ENCODE data around the gene TUBGCP3. TPM values are rescaled to one million over a fixed set of nuclear protein-coding genes. Genes with fewer than 3 reads are reported as not detected.
A peak's percentile ranks its signal among the peaks of the same experiment; 100 is the strongest.

TUBGCP3 gene
- total RNA-seq, 6 donors from 2014 or later: 27.7 to 50.3 (median 34.9) TPM

- peaks cover 0 to 13% (median 5%) of the 10 kb centered on the region in 4 donors for H3K27me3 ChIP-seq
- no peaks in the 10 kb centered on the region for H3K4me1 ChIP-seq
- 82% methylated on average over 19 of the region's 19 CpGs; no CpG with 5 or more reads in 1 of the 2 donors for WGBS, 2 donors
- ATAC-seq (ENCODE audit: low FRiP score in 2 of 2) (no peak), DNase-seq (peak in 1 of 2 donors; percentile 11)
- no peak overlapping the region for H3K4me3 ChIP-seq
- peaks cover 0 to 8% (median 1%) of the 10 kb centered on the region in 4 donors for H3K9me3 ChIP-seq
- H3K27ac ChIP-seq: no peak overlapping the region
- TF ChIP-seq CTCF (IDR thresholded peaks at IDR 0.05): no peak
- no peak for TF ChIP-seq EP300 (IDR thresholded peaks at IDR 0.05)
- no peak for TF ChIP-seq POLR2A (IDR thresholded peaks at IDR 0.05)
- TF ChIP-seq POLR2AphosphoS5 (IDR thresholded peaks at IDR 0.05): no peak
- no peaks in the 10 kb centered on the region for H3K36me3 ChIP-seq
These were observed 146.1 kb downstream of the TUBGCP3 start for GRCh38 chr13:112441779-112442310.

- peaks cover 0 to 8% (median 1%) of the 10 kb centered on the region in 4 donors for H3K9me3 ChIP-seq
- no peak overlapping the region for H3K27ac ChIP-seq
- DNase-seq: peak in 1 of 2 donors; percentile 5
- ATAC-seq (ENCODE audit: low FRiP score in 2 of 2): no peak
- WGBS, 2 donors: 87 to 88% methylated on average over 17 of the region's 17 CpGs
- H3K4me3 ChIP-seq: no peak overlapping the region
- no peaks in the 10 kb centered on the region for H3K4me1 ChIP-seq
- TF ChIP-seq CTCF (IDR thresholded peaks at IDR 0.05) (no peak), POLR2A (IDR thresholded peaks at IDR 0.05) (no peak), EP300 (IDR thresholded peaks at IDR 0.05) (no peak), POLR2AphosphoS5 (IDR thresholded peaks at IDR 0.05) (no peak)
- no peaks in the 10 kb centered on the region for H3K36me3 ChIP-seq
- H3K27me3 ChIP-seq: peaks cover 0 to 13% (median 5%) of the 10 kb centered on the region in 4 donors
These were observed 146.7 kb downstream of the TUBGCP3 start for GRCh38 chr13:112441226-112441625.

- Histone ChIP-seq H3K4me1 (no peaks in the 10 kb centered on the region), H3K27ac (no peak overlapping the region), H3K36me3 (no peaks in the 10 kb centered on the region), H3K27me3 (peaks cover 0 to 8% (median 2%) of the 10 kb centered on the region in 4 donors), H3K9me3 (peaks cover 0 to 8% (median 1%) of the 10 kb centered on the region in 4 donors), H3K4me3 (no peak overlapping the region)
- TF ChIP-seq EP300 (IDR thresholded peaks at IDR 0.05) (no peak), POLR2A (IDR thresholded peaks at IDR 0.05) (no peak), CTCF (IDR thresholded peaks at IDR 0.05) (no peak)
- DNase-seq (no peak), ATAC-seq (ENCODE audit: low FRiP score in 2 of 2) (no peak)
- WGBS, 2 donors: 82 to 89% methylated on average over 2 of the region's 2 CpGs
These were observed 149.4 kb downstream of the TUBGCP3 start for GRCh38 chr13:112438515-112438914.

- no peak for ATAC-seq (ENCODE audit: low FRiP score in 2 of 2)
- 79 to 87% methylated on average over 1 of the region's 1 CpG for WGBS, 2 donors
These were observed 149.9 kb downstream of the TUBGCP3 start for GRCh38 chr13:112438094-112438493.

More at GRCh38 chr13:112438094-112438493, 149.9 kb downstream of the TUBGCP3 start:
- Histone ChIP-seq H3K36me3 (no peaks in the 10 kb centered on the region), H3K4me1 (no peaks in the 10 kb centered on the region), H3K4me3 (no peak overlapping the region), H3K27me3 (peaks cover 0 to 4% (median 2%) of the 10 kb centered on the region in 4 donors), H3K9me3 (peaks cover 0 to 8% (median 1%) of the 10 kb centered on the region in 4 donors), H3K27ac (no peak overlapping the region)
- no peak for DNase-seq
- TF ChIP-seq EP300 (IDR thresholded peaks at IDR 0.05) (no peak), POLR2AphosphoS5 (IDR thresholded peaks at IDR 0.05) (no peak), CTCF (IDR thresholded peaks at IDR 0.05) (no peak), POLR2A (IDR thresholded peaks at IDR 0.05) (no peak)

All from upper lobe of left lung (tissue), 6 donors.